GM13976 (cell line): ENCODE measurements around the gene OLR1.
"Not testable (repeated sequence)": the region's sequence is repeated elsewhere in the genome, so short reads cannot be mapped to it uniquely, and the experiment has no call there.

Source experiments
- DNase-seq: peaks from one replicate; pipeline ENCODE4 v3.0.0; 2012; ENCODE audit warnings: low spot score
- CTCF ChIP-seq: IDR thresholded peaks from 2 replicates; pipeline ENCODE4 v1.5.1; 2012; ENCODE audit warnings: borderline replicate concordance, mild to moderate bottlenecking; ENCODE audit not compliant: insufficient read depth; ENCODE audit errors: extremely low read depth, missing control alignments, control extremely low read depth
- in situ Hi-C: fragments of 300-500 bp; cut with MboI; formaldehyde crosslinking; loops from one replicate; pipeline ENCODE4 v1.12.0; 2022; ENCODE audit warnings: low sequenced_read_pairs, mixed read lengths, inconsistent platforms; ENCODE audit not compliant: unreplicated experiment

The OLR1 gene

GRCh38 chr12:10207136-10207535 is 35.2 kb upstream of the OLR1 start:
- in situ Hi-C loops, result no loop called here
- TF ChIP-seq CTCF, result no peak
- no peak for DNase-seq

- DNase-seq, result no peak
- no peak for TF ChIP-seq CTCF
- in situ Hi-C loops, result no loop called here
Observed at GRCh38 chr12:10205220-10205807, 33.4 kb upstream of the OLR1 start.

- in situ Hi-C loops, result not testable (repeated sequence)
Observed at GRCh38 chr12:10204495-10204894, 32.6 kb upstream of the OLR1 start.

GRCh38 chr12:10197879-10198278 is 25.9 kb upstream of the OLR1 start:
- in situ Hi-C loops, result no loop called here
- DNase-seq, result no peak
- TF ChIP-seq CTCF, result no peak

More at GRCh38 chr12:10204495-10204894, 32.6 kb upstream of the OLR1 start:
- not testable (repeated sequence) for DNase-seq

GRCh38 chr12:10196210-10196609 is 24.3 kb upstream of the OLR1 start:
- in situ Hi-C loops, result no loop called here
- TF ChIP-seq CTCF, result no peak
- DNase-seq, result peak; percentile 51

- in situ Hi-C loops, result no loop called here
- TF ChIP-seq CTCF, result no peak
Observed at GRCh38 chr12:10194160-10194670, 22.3 kb upstream of the OLR1 start.

GRCh38 chr12:10191865-10192264 is 19.9 kb upstream of the OLR1 start:
- in situ Hi-C loops, result no loop called here
- DNase-seq, result no peak
- no peak for TF ChIP-seq CTCF

More at GRCh38 chr12:10194160-10194670, 22.3 kb upstream of the OLR1 start:
- no peak for DNase-seq
